Measurements from ENCODE around the gene TCF7. TPM values are rescaled to one million over a fixed set of nuclear protein-coding genes. Genes with fewer than 3 reads are reported as not detected.

TCF7 gene
- polyA plus RNA-seq, 1 of the 3 experiments (the other 2 are of a cell fraction): 2.7 TPM

- no peak for DNase-seq
Observed at GRCh38 chr5:134138416-134139376, 24.2 kb downstream of the TCF7 start.

More at GRCh38 chr5:134138416-134139376, 24.2 kb downstream of the TCF7 start:
- CTCF ChIA-PET: interaction anchor here (0.9 to 18.5 kb wide), 12 partner anchors 10 to 151 kb away, joined by 3 to 673 read pairs (median 16); partner anchors contain the start of gene TCF7
- H3K27me3 ChIP-seq (ENCODE audit: insufficient read depth): no peaks in the 10 kb centered on the region
- H3K4me2 ChIP-seq: no peak overlapping the region; the same call in 1 of the 2 replicates
- no peak overlapping the region for H3K4me3 ChIP-seq (ENCODE audit: low read depth in 2 of 2, low read length in 1 of 2)
- peaks cover 4 to 66% of the 10 kb centered on the region in 2 experiments for H3K36me3 ChIP-seq (replicated peaks in 1 of 2; ENCODE audit: control insufficient read depth in 1 of 2, insufficient read depth in 2 of 2, low read length in 1 of 2)
- H2AFZ ChIP-seq (ENCODE audit: low read depth): no peak overlapping the region
- TF ChIP-seq CTCF (IDR thresholded peaks at IDR 0.05) (no peak), FOSL2 (IDR thresholded peaks at IDR 0.05; ENCODE audit: borderline replicate concordance, low read depth) (peak; percentile 36; the same call in 1 of the 2 replicates), ELF1 (IDR thresholded peaks at IDR 0.05) (no peak), REST (IDR thresholded peaks at IDR 0.05; ENCODE audit: low read depth, low read length) (no peak), IRF3 (IDR thresholded peaks at IDR 0.05; ENCODE audit: low read depth, low read length) (no peak), SMC3 (IDR thresholded peaks at IDR 0.05; ENCODE audit: low read depth, low read length) (no peak), ZBTB33 (IDR thresholded peaks at IDR 0.05; ENCODE audit: borderline replicate concordance, low read depth) (no peak), USF1 (IDR thresholded peaks at IDR 0.05; ENCODE audit: borderline replicate concordance, low read depth) (no peak), TEAD4 (IDR thresholded peaks at IDR 0.05; ENCODE audit: borderline replicate concordance, insufficient read depth) (no peak)
- no peaks in the 10 kb centered on the region for H3K9me2 ChIP-seq
- peaks cover 4% of the 10 kb centered on the region for H3F3A ChIP-seq (replicated peaks; ENCODE audit: insufficient read depth)
- H3K9me3 ChIP-seq: no peaks in the 10 kb centered on the region
- H3K27ac ChIP-seq (ENCODE audit: low read depth in 2 of 2, low read length in 1 of 2): peak overlapping the region; percentile 11 to 16; a peak in 2 of 4 replicates
- 86% methylated on average over 2 of the region's 3 CpGs for WGBS (ENCODE audit: low lambda C conversion rate)
- POLR2A ChIA-PET: interaction anchor here (2.4 kb wide), 1 partner anchor 31 kb away, joined by 15 read pairs; no protein-coding TSS in a partner anchor
- H3K79me2 ChIP-seq (ENCODE audit: insufficient read depth): peaks cover 10% of the 10 kb centered on the region; the same call in 1 of the 2 replicates
- H4K20me1 ChIP-seq (ENCODE audit: insufficient read depth): peaks cover 32% of the 10 kb centered on the region
- no peak overlapping the region for H3K9ac ChIP-seq
- peaks cover 11 to 28% of the 10 kb centered on the region in 2 experiments; a peak in 3 of 4 replicates for H3K4me1 ChIP-seq (ENCODE audit: control insufficient read depth in 1 of 2, insufficient read depth in 2 of 2, low read depth in 1 of 2, low read length in 1 of 2)

All from SK-N-SH (cell line).